Mucosa of stomach (tissue), 1 donor: ENCODE measurements around the gene SGSM2.

Experiments used
- H3K27me3 ChIP-seq: one replicate; pipeline ENCODE4 v1.7.0; 2013; ENCODE audit warnings: mild to moderate bottlenecking, low read length; ENCODE audit not compliant: control insufficient read depth, insufficient read depth
- H3K36me3 ChIP-seq: one replicate; pipeline ENCODE4 v1.7.0; 2013; ENCODE audit warnings: low read length; ENCODE audit not compliant: control insufficient read depth, insufficient read depth
- H3K4me1 ChIP-seq: one replicate; pipeline ENCODE4 v1.7.0; 2013; ENCODE audit warnings: mild to moderate bottlenecking, low read length; ENCODE audit not compliant: control insufficient read depth, insufficient read depth
- H3K4me3 ChIP-seq: one replicate; pipeline ENCODE4 v1.7.0; 2013; ENCODE audit warnings: low read length
- H3K9ac ChIP-seq: one replicate; pipeline ENCODE4 v1.7.0; 2013; ENCODE audit warnings: mild to moderate bottlenecking, low read length, moderate library complexity
- H3K9me3 ChIP-seq: one replicate; pipeline ENCODE4 v1.7.0; 2013; ENCODE audit warnings: mild to moderate bottlenecking, low read length, moderate library complexity; ENCODE audit not compliant: control insufficient read depth
- donor health status: Pancreatic carcinoma.

SGSM2 gene

DNA sequence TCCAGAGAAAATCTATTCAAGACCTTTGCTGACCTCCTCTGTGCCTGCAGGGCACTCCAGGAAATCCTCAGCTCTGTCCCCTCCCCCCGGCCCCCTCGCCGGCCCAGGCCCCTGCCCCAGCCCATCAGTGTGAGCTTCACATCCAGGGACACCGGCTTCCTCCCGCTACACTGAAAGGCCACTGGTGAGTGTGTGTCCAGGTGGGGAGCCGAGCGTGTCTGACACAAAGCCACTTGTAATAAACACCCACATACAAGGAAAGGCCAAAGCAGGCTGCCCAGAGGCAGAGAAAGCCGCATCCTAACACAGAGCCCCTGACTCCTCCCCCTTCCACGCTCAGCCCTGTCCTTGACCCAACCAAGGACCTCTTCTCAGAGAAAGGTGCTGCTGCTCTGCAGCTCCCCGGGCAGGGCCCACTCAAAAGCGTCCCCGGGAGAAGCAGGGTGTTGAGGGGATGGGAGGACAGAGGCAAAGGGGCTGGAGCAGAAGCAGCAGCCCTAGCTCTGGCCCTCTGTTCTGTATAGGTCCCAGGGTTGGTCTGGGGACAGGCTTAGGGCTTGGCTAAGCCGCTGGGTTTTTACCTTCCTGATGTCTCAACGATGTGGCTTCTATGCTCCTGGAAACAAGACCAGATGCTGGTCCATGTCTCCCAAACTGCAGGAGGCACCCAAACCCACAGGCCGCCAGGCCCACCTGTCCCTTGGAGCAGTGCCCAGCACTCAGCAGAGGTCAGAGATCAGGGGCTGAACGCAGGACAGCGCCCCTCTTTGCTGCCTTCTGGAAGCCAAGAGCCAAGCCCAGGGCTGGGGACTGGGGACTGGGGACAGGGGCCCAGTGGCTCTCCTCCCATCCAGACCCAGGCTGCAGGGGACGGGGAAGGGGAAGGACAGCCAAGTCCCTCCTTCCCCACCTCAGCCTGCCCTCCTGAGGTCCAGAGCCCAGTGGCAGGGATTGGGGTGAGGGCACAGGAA lies 48.2 kb downstream of the SGSM2 start:
- Histone ChIP-seq H3K27me3 (no peaks in the 10 kb centered on the region), H3K36me3 (no peaks in the 10 kb centered on the region), H3K4me1 (peaks cover 14% of the 10 kb centered on the region), H3K9ac (peak overlapping the region; percentile 43), H3K9me3 (no peaks in the 10 kb centered on the region), H3K4me3 (no peak overlapping the region)

DNA sequence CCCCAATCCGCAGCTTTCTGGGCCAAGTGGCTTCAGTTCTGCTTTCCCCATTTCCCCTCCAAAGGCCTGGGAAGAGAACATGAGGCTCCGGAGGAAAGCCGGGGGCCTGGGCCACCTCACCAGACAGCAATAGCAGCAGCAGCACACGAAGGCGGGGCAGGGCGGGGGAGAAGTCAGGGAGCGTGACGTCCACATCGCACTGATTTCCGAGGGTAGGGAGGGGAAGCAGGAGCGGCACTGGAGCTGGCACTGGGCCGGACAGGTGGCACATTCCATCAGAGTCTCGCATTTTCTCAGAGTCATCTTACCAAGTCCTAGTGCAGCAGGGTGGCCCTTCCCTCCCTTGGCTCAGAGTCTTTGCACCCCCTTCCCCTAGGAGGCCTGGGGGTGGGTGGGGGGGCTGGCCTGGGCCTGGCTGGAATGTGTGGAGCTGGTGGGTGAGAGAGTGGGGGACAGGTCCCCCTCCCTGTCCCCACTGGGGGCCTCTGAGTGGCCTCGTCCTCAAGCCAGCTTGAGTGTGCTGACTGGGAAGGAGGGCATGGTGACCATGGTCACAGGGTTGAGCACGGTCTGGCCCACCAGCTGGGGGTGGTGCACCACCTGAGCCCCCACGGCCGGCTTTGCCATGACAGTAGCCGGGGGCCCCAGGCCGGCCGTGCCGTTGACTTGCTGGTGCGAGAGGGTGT lies 49.2 kb downstream of the SGSM2 start:
- Histone ChIP-seq H3K9ac (peak overlapping the region; percentile 43), H3K4me3 (no peak overlapping the region)

DNA sequence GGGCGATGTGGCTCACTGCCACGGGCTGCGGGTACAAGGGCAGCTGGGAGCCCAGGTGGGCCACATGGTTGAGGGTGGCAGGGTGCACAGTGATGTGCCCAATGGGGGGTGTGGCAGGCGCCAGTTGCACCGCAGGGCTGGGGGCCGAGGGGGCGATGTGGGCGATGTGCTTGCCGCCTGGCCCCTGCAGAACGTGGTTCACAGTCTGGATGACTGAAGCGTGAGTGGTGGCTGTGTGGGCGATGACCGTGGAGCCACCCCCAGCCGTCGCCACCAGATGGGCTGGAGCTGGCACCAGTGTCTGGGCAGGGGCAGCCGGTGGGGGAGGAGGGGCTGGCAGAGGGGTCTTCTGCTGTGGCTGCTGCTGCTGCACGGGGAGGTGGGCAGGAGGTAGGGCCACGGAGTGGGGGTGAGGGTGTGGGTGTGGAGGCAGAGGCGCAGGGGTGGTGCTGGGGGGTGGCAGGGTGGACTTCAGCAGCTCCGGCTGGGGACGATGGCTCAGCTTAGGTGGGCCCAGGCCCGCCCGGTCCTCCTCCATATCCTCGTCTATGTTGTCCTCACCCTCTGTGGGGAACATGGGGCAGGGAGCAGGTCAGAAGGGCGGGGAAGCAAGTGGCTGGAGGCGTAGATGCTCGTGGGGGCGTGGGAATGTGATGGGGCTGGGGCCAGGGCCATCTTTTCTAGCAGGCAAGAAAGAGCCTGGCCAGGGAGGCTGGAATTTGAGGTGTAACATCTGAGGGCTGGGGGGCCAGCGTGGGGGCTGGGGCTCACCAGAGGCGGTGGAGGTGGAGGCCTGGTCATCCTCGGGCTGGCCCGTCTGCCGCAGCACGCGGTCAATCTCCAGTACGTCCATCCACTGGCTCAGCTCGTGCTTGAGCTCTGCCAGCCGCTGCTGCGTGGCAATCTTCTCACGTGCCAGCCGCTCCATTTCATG lies 50.1 kb downstream of the SGSM2 start:
- no peaks in the 10 kb centered on the region for H3K27me3 ChIP-seq
- H3K36me3 ChIP-seq = no peaks in the 10 kb centered on the region
- no peak overlapping the region for H3K9ac ChIP-seq
- H3K4me1 ChIP-seq = peaks cover 32% of the 10 kb centered on the region
- H3K4me3 ChIP-seq = no peak overlapping the region
- no peaks in the 10 kb centered on the region for H3K9me3 ChIP-seq

More for the DNA sequence above, 49.2 kb downstream of the SGSM2 start:
- Histone ChIP-seq H3K27me3 (no peaks in the 10 kb centered on the region), H3K9me3 (no peaks in the 10 kb centered on the region), H3K4me1 (peaks cover 24% of the 10 kb centered on the region), H3K36me3 (no peaks in the 10 kb centered on the region)

DNA sequence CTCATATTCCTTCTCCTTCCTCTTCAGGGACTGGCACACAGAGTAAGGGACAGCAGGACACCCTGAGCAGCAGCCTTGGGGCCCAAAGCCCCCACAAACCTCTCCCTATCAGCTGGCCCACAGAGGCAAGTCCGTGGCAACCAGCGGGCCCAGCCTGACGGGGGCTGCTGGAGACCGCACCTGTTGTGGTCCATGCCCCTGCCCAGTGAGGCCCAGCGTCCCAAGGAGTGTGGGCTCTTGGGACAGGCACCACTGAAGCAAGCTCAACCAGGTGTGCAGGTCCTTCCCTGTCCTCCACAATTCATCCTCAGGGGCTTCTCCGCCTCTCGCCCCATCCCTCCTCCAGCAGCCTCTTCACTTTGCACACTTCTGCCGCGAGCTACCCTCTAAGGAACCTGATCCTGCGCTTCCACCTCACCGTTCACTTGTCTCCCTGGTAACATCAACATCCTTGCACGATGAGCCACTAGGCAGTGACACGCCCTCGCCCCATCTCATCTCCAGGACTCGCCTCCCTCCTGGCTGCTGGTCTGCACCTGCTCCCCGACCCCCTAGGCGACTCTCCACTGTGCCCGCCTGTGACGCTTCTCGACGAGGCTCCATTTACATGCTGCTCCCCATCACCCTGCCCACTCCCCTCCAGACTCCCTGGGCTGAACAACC lies 50.9 kb downstream of the SGSM2 start:
- no peaks in the 10 kb centered on the region for H3K36me3 ChIP-seq
- H3K9ac ChIP-seq = no peak overlapping the region
- no peaks in the 10 kb centered on the region for H3K27me3 ChIP-seq
- H3K4me3 ChIP-seq = no peak overlapping the region
- H3K4me1 ChIP-seq = peaks cover 32% of the 10 kb centered on the region
- H3K9me3 ChIP-seq = no peaks in the 10 kb centered on the region

DNA sequence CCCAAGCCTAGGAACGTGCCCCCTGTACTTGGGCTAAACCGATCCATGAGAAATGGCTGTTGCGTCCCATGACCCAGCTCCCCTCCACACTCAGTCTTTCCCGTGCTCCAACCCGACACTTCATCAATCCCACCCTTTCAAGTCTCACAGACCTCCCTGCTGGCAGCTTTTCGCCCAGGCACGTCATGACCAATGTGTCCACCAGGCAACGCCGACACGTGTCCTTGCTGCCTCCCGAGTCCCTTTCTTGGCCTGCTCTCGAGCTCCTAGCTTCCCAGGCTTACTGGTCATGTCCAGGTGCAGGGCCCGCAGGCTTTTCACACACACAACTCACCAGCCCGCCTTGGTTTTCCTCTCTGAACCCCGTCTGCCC lies 51.4 kb downstream of the SGSM2 start:
- no peaks in the 10 kb centered on the region for H3K36me3 ChIP-seq
- no peak overlapping the region for H3K9ac ChIP-seq
- H3K4me1 ChIP-seq = peaks cover 32% of the 10 kb centered on the region

DNA sequence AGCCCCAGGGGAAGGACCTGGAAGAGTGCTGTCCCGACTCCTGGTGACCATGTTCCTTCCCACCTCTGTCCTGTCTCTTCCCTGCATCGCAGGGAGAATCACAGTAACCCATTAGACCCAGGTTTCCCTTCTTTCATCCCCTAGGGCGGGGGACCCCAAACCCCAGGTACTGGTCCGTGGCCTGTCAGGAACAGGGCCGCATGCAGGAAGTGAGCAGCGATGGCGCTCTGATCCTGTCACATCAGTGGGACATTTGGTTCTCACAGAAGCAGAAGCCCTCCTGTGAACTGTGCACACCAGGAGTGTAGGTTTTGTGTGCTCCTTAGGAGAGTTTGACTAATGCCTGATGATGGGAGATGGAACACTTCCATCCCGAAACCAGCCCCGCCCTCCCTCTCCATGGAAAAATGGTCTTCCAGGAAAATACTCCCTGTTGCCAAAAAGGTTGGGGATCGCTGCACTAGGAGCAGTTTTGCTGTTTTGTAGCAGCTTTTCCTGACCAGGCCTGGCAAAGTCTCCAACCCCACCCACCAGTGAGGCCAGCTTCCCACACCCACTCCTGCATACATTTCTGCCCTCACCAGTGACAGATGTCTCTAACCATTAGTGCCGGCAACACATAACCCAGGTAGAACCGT lies 53.0 kb downstream of the SGSM2 start:
- peaks cover 44% of the 10 kb centered on the region for H3K4me1 ChIP-seq
- no peak overlapping the region for H3K4me3 ChIP-seq
- no peaks in the 10 kb centered on the region for H3K36me3 ChIP-seq
- peak overlapping the region; percentile 17 for H3K9ac ChIP-seq
- no peaks in the 10 kb centered on the region for H3K9me3 ChIP-seq
- no peaks in the 10 kb centered on the region for H3K27me3 ChIP-seq

More for the DNA sequence above, 51.4 kb downstream of the SGSM2 start:
- Histone ChIP-seq H3K27me3 (no peaks in the 10 kb centered on the region), H3K9me3 (no peaks in the 10 kb centered on the region), H3K4me3 (no peak overlapping the region)

DNA sequence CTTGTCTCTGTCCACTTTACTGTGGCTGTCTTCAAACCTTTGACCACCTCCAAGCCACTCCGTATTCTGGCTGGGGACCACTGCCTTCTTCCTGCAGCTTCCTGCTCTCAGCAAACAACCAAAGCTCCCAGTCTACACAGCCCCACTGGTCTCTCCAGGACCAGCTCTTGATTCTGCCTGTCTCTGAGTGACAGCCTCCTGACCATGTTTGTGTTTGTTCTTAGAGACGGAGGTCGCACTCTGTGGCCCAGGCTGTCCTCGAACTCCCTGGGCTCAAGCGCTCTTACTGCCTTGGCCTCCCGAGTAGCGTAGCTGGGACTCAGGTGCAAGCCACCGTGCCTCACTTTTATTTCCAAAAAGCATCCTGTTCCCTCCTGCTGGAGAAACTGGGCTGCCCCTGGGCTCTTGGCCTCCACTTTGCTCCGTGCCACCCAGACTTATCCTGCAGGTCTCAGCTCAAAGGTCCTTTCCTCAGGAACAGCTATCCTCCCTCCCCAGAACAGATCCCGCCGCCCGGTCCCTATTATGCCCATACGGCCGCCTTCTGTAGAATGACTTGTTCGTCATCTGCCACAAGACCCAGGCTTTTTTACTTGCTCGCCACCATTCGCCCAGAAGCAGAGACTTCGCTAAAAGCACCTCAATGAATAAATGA lies 54.4 kb downstream of the SGSM2 start:
- Histone ChIP-seq H3K4me3 (no peak overlapping the region), H3K9me3 (no peaks in the 10 kb centered on the region), H3K9ac (peak overlapping the region; percentile 2), H3K36me3 (no peaks in the 10 kb centered on the region), H3K4me1 (peaks cover 48% of the 10 kb centered on the region), H3K27me3 (no peaks in the 10 kb centered on the region)

DNA sequence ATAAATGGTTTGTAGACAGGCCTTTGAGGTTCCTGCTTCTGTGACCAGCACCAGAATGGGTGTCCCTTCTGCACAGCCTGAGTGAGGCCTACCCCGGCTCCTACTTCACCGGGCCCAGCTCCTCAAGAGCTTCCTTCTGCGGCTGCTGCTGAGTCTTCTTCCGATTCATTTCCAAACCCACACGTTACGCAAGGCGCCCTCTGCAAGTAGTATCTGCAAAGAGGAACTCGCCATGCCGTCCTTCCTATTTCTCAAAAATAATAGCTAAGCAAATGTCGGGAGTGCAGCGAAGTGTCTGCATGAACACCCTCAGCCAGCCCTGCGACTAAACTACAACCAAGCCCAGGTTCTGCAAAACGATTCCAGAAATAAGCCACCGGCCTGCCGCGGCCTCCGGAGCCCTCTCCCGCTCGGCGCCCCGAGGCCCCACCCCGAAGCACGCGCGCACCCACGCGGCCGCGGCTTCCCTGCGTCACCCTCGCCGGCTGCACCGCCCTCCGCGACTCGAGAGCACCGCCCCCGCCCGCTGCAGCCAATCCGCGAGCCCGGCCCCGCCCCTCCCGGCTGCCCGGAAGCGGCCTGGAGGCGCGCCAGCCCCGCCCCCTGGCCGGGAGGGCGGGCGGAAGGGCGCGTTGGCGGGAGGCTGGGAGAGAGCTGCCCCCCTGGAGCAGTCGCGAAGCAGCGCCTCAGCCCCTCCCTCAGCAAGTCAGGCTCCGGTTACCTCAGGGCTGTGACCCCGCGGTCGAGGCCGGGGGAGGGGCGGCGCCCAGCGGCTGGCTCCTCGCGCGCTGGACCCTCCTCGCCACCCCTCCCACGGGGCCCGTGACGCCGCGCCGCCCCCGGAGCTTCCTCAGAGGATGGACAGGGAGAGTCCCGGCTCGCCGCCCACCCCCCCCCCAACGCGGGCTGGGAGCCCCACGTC lies 55.2 kb downstream of the SGSM2 start:
- H3K9ac ChIP-seq = peak overlapping the region; percentile 89
- H3K27me3 ChIP-seq = no peaks in the 10 kb centered on the region
- H3K4me1 ChIP-seq = peaks cover 56% of the 10 kb centered on the region
- H3K9me3 ChIP-seq = no peaks in the 10 kb centered on the region
- H3K4me3 ChIP-seq = peak overlapping the region; percentile 74
- no peaks in the 10 kb centered on the region for H3K36me3 ChIP-seq

GRCh38 chr17:2393174-2393953 lies 56.1 kb downstream of the SGSM2 start:
- Histone ChIP-seq H3K27me3 (no peaks in the 10 kb centered on the region), H3K4me1 (peaks cover 64% of the 10 kb centered on the region), H3K4me3 (peak overlapping the region; percentile 74), H3K9ac (peak overlapping the region; percentile 89), H3K36me3 (no peaks in the 10 kb centered on the region), H3K9me3 (no peaks in the 10 kb centered on the region)
